Ramos (cell line): ENCODE data around the gene MLLT10.
"Not testable (repeated sequence)": the region's sequence is repeated elsewhere in the genome, so short reads cannot be mapped to it uniquely, and the experiment has no call there.

Experiments used
- in situ Hi-C: fragments of 300-500 bp; cut with MboI; formaldehyde crosslinking; loops from one replicate; pipeline ENCODE4 v1.14.3; 2022; ENCODE audit warnings: low sequenced_read_pairs; ENCODE audit not compliant: unreplicated experiment

Gene MLLT10

GRCh38 chr10:21675157-21675796 is 141.2 kb downstream of the MLLT10 start:
- in situ Hi-C loops, result no loop called here

DNA sequence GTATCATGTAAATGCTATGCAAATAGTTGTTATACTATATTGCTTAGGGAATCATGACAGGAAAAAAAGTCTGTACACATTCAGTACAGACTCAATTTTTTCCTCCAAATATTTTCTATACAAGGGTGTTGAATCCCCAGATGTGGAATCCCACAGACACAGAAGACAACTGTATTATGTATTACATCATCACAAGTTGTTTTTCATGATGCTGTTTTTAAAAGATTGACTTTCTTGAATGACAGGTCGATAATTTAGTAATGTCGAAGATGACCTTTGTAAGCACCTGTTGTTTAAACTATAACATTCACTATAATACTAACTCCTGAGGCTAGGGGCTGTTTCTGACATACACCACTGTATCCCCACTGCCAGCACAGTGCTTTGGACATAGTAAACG is 143.5 kb downstream of the MLLT10 start:
- in situ Hi-C loops, result no loop called here

DNA sequence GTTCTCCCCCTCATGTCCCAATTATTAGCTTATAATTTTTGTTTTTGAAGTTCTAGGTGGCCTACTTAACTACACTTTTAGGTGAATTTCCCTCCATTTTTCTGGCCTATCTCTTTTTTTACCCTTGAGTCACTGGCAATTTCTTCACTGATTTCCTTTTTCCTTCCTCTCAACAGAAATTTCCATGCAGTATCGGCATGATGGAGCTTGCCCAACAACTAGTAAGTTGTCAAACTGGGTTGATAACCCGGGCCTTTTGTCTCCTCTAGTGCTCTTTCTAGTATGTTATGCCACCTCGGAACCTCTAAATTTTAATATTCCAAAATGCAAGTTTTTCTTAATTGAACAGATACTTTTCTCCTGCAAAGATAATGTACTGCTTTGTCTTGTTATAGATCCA is 147.1 kb downstream of the MLLT10 start:
- in situ Hi-C loops, result no loop called here

DNA sequence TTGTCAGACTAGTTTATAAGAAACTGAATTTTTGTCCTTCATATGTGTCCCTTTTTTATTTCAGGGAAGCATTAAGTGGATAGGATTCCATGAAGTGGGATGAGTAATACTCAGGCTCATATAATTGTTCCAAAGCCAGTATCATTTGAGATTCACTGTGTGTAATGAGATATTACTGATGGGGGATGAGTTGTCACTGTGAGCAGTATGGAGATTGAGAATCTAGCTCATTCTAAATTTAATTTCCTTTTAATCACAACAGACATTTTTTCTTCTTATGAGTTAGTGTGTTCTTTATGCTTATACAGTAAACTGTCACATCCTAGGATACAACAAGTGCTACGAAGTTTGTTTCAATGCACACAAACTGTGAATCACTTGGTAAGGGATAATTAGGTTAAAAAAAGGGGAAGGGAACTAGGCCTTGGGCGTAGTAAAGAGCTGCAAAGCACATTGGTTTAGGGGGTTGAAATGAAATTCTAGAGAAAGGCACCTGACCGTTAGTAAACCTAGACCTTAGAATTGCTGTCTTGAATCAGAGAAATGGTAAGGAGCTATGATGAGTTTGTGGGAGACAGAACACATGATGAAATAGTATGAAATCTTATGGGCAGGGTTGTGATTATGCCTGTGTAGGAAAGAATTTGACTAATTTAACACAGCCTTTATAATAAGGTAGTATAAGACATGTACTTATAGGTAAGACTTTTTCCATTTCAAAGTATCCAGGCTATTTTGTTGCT is 153.4 kb downstream of the MLLT10 start:
- in situ Hi-C loops, result no loop called here

DNA sequence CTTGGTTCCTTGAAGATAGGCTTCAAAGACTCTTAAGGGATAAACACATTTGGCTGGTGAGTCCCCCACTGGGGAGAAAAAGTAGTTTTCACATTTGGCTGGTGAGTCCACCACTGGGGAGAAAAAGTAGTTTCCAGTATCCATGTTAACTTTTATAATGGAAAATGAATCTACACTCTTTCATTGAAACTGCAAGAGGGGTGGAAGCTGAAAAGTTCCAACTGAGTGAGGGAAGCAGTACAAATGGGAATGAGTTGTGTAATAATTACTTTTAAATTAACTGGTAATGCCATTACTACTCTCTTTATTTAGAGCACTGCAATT is 153.9 kb downstream of the MLLT10 start:
- in situ Hi-C loops, result no loop called here

- in situ Hi-C loops, result no loop called here
Observed at GRCh38 chr10:21688870-21689269, 154.8 kb downstream of the MLLT10 start.

DNA sequence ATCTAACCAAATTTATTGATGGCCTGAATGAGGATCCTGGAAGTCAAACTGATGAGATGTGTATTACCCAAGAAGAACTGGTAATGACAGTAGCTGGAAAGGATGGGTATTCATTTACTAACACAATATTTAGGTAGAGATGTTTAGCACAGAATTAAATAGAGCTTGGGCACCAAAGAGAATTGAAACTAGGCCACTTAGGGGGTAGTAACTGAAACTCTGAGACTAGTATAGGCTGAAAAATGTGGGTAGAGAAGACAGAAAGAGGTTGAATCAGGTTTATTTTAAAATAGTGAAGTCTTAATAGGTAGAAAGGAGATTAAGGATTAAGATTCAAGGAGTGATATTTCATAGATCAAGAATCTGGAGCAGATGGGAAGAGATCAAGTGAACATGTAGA is 155.8 kb downstream of the MLLT10 start:
- in situ Hi-C loops, result no loop called here

GRCh38 chr10:21692916-21693315 is 158.9 kb downstream of the MLLT10 start:
- in situ Hi-C loops, result no loop called here

DNA sequence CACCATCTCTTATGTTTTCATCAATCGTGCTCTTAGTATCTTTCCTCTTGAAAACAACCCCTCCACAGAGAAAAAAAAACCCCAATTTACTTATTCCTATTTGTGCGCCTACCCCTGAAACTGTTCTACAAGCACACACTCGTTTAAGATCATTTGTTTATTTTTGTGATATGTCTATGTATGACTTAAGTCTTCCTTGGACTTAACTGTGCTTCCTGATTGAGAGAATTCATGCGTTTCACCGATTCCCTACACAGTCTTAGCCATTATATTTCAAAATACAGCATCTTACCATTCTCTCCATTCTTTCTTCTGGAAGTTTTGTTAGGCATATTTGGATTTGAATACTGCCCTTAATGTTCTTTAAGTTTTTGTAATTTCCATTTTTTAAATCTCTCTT is 159.4 kb downstream of the MLLT10 start:
- in situ Hi-C loops, result no loop called here

DNA sequence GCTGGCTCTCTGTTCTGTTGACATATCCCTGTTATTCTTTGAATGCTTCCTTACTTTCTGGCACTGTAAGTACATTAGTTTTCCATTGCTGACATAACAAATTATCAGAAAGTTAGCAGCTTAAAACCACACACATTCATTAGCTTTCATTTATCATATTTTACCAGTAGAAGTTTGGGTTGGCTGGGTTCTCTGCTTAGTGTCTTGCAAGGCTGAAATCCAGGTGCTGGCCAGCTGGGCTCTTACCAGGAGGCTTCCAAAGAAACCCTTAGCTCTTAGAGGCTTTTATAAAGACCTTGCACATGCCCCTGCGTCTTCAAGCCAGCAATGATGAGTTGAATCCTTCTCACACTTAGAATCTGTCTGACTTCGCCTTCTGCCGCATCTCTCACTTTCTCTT is 160.6 kb downstream of the MLLT10 start:
- in situ Hi-C loops, result no loop called here

DNA sequence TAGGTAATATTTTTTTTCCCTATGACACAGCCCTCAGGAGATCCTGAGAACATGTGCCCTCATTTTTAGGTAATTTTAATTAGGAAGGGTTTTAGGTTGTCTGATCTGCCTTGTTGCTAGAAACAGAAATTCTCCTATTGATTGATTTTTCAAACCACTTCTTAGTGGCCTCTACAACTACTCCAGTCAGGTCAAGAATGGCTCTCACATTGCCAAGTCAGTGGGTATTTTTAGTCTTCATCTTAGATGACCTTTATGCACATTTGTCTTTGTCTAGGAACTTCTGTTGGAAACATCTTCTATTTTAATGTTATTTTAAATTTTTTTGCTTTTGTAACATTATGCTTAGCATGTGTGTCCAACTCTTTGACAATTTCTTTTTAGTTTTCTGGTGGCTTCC is 162.3 kb downstream of the MLLT10 start:
- in situ Hi-C loops, result no loop called here

DNA sequence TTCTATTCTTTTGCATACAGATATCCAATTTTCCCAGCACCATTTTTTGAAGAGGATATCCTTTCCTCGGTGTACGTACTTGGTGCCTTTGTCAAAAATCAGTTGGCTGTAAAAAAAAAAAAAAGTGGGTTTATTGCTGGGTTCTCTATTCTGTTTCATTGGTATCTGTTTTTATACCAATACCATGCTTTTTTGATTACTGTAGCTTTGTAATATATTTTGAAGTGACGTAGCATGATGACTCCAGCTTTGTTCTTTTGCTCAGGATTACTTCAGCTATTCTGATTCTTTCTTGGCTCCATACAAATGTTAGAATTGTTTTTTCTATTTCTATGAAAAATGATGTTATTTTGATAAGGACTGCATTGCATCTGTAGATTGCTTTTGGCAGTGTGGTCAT is 165.5 kb downstream of the MLLT10 start:
- in situ Hi-C loops, result no loop called here

DNA sequence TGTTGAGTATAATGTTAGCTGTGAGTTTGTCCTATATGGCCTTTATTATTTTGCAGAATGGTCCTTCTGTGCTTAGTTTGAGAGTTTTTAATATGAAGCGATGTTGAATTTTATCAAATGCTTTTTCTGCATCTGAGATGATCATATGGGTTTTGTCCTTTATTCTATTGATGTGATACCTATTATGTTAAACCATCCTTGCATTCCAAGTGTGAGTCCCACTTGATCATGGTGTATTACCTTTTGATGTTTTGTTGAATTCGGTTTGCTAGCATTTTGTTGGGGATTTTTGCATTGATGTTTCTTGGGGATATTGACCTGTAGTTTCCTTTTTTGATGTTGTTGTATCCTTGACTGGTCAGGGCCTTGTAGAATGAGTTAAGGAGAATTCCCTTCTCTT is 166.4 kb downstream of the MLLT10 start:
- in situ Hi-C loops, result no loop called here

DNA sequence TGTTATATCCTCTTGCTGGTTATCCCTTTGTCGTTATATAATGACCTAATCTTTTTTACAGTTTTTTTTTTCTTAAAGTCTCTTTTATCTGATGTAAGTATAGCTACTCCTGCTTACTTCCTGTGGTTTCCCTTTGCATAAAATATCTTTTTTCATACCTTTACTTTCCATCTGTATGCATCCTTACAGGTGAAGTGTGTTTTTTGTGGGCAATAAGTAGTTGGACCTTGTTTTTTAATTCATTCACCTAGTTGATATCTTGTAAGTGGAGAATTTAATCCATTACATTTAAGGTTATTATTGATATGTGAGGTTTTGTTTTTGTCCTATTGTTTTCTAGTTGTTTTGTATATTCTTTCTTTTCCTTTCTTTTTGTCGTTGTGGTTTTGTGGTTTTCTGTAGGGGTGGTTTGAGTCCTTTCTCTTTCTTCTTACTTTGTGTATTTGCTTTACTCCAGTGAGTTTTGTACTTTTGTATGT is 168.6 kb downstream of the MLLT10 start:
- in situ Hi-C loops, result no loop called here

DNA sequence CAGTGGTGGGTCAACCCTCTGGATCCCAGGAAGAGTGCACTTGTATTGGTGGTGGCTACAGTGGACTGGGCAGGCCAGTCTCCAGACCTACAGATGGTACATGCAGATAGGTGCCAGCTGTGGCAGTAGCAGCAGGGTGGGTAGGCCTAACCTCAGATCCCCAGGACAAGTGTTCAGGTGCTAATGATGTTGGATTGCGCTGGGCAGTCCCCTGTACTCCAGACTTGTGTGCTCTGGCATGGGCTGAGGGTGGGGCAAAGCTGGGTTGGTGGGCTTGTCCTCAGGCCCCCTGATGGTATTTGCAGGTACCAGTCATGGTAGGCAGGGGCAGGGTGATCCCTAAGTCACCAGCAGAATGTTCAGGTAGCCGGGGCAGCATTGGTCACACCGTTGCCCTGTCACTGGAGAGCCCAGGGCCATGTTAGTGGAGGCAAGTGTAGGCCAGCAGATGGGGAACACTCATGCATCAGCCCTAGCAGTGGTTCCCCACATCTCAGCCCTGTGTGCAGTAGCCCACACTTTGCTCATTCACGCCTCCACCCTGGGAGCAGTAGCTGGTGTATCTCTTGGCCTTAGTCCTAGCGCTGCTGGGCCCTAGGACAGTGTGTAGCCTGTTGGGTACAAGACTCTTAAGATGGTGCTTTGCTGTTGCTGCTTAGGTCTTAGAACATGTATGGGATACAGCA is 171.3 kb downstream of the MLLT10 start:
- in situ Hi-C loops, result no loop called here

DNA sequence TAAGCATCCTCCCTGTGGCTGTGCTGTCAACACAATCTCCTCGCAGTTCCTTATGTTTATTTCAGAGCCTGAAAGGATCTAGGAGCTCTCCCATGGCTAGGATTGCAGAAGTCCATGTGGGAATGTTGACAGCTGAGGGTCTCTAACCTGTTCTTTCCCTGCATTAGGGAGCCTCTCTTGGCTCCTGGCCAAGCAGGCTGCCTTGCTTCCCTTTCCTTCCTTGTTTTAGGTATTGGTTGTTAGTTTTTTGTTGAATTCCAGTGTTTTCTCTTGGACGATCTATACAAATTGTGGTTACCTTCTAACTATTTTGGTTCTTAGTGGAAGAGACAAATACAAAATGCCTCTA is 171.8 kb downstream of the MLLT10 start:
- in situ Hi-C loops, result no loop called here

DNA sequence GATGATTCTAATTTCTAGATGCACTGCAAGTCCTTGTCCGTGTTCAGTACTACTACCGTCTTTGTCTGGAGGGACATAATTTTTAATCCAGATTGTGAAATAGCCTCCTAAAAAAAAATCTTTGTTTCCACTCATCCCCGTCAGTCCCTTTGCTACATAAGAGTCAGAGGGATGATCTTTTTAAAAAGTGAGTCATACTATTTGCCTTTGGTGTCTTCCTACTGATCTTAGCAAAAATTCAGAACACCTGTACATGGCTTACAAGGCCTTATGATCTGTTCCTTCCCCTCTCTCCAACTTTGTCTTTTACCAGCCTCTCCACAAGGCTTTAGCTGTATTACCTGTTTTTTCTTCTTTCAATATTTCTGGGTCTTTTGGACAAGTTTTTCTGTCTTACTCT is 173.5 kb downstream of the MLLT10 start:
- in situ Hi-C loops, result no loop called here

- in situ Hi-C loops, result no loop called here
Observed at GRCh38 chr10:21712975-21713374, 178.9 kb downstream of the MLLT10 start.

DNA sequence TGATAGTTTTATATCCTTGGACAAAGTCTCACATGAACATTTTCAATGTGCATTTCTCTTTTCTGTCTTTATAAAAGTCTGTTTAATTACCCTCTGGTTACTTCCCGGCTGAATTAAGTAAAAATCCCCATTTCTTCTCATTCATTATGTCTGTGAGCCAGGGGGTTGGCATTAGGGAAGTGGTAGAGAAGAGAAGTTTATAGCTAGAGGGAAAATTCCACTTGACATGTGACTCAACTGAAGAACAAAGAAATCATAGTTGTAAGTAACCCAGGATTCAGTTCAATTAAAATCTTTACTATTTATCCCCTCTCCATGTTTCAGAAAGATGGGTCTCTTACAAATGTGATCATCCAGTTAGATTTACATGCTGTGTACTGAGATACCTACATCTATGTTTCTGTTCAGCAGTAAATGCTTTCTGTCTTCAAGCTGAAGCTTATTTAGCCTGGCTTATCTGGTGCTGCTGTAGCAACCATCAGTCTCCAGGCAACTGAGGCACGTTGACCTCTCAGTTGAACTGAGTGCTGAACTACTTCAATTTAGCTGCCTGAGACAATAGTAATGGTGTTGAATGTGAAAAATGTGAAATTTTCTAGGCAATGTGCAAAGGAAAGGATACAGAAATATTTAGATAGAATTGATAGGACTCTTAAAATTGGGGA is 181.6 kb downstream of the MLLT10 start:
- in situ Hi-C loops, result no loop called here

- in situ Hi-C loops, result not testable (repeated sequence)
Observed at GRCh38 chr10:21717437-21718054, 183.5 kb downstream of the MLLT10 start.

GRCh38 chr10:21719502-21719901 is 185.5 kb downstream of the MLLT10 start:
- in situ Hi-C loops, result no loop called here
